Measurements from ENCODE around the gene NF1.
"Not testable (repeated sequence)": the region's sequence is repeated elsewhere in the genome, so short reads cannot be mapped to it uniquely, and the experiment has no call there.

Gene NF1

GRCh38 chr17:31096106-31096436 is 1.3 kb downstream of the NF1 start:
- peak overlapping the region; percentile 92 to 98 for H3K27ac ChIP-seq
- no peak for TF ChIP-seq CTCF (IDR thresholded peaks at IDR 0.05)
- peak overlapping the region; percentile 99 for H3K4me3 ChIP-seq
- DNase-seq (ENCODE audit: low spot score), result no peak

DNA sequence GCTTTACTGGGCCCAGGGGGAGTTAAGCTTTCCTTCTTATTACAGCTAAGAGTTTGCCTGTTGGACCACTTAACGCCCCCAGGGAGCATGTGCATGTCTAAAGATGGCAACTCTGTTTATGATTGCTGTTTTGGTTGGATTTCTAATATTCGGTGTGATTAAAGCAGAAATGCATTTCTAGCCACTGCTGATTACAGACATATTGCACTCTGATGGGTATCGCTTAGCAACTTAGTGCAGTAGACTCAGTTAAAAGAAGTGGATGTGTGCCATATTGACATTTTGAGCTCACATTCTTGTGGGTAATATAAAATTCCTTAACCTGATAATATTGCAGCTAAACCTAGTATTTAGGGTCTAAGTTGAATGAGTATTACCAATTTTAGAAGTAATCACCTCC is 4.2 kb downstream of the NF1 start:
- no peak for DNase-seq (ENCODE audit: low spot score)
- no peak for TF ChIP-seq CTCF (IDR thresholded peaks at IDR 0.05)
- H3K27ac ChIP-seq, result no peak overlapping the region
- H3K4me3 ChIP-seq, result no peak overlapping the region

DNA sequence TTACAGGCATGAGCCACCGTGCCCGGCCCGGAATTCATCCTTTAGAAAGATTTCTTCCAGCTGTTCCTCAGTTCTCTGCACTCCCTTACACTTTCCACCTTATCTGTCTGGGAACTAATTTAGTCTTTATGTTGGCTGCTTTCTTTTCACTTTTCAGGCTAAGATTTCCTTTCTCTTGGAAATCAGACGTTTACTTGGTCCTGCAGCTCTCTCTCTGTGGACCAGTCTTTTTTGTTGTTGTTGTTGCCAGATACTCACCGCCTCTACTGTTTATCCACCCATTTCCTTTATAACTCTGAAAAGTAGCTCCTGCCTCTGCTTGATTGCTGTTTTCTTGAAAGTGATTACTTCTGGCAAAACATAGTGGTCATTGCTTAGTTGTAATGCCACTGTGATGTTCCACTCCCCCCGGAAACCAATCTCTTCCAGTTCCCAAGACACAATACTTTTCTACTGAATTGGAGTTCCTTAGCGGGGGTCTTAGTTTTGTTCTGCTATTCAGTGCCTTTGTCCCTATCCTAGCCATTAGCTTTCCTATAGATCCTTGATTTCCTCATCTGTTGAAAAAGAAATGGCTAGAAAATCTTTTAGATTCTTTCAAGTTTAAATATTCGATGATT is 6.2 kb downstream of the NF1 start:
- no peak for DNase-seq (ENCODE audit: low spot score)
- H3K27ac ChIP-seq, result no peak overlapping the region
- no peak overlapping the region for H3K4me3 ChIP-seq
- TF ChIP-seq CTCF (IDR thresholded peaks at IDR 0.05), result no peak

- TF ChIP-seq CTCF (IDR thresholded peaks at IDR 0.05), result no peak
- no peak for DNase-seq (ENCODE audit: low spot score)
- no peak overlapping the region for H3K4me3 ChIP-seq
- H3K27ac ChIP-seq, result no peak overlapping the region
Observed at GRCh38 chr17:31101943-31102342, 7.2 kb downstream of the NF1 start.

DNA sequence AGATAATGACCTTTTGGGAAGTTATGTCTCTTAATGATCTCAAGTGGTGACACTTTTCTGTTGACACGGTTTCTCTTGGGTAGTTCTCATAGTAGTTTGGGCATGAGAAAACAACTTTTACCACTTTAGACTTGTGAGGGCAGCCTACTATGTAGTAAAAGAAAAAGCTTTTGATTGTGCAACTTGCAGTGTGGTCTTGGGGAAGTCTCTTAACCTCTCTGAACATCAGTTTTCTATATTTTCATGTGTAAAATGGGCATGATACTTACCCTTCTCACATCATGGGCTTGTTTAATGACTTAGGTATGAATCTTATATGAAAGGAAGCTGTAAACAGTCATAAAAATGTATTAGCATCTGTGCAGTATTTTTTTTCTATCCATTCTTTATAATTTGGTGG is 11.2 kb downstream of the NF1 start:
- Histone ChIP-seq H3K27ac (no peak overlapping the region), H3K4me3 (no peak overlapping the region)
- DNase-seq (ENCODE audit: low spot score), result no peak
- TF ChIP-seq CTCF (IDR thresholded peaks at IDR 0.05), result no peak

GRCh38 chr17:31111183-31111582 is 16.4 kb downstream of the NF1 start:
- no peak for TF ChIP-seq CTCF (IDR thresholded peaks at IDR 0.05)
- H3K27ac ChIP-seq, result no peak overlapping the region
- H3K4me3 ChIP-seq, result no peak overlapping the region
- no peak for DNase-seq (ENCODE audit: low spot score)

GRCh38 chr17:31112001-31112661 is 17.4 kb downstream of the NF1 start:
- Histone ChIP-seq H3K4me3 (no peak overlapping the region), H3K27ac (no peak overlapping the region)
- DNase-seq (ENCODE audit: low spot score), result no peak
- no peak for TF ChIP-seq CTCF (IDR thresholded peaks at IDR 0.05)

DNA sequence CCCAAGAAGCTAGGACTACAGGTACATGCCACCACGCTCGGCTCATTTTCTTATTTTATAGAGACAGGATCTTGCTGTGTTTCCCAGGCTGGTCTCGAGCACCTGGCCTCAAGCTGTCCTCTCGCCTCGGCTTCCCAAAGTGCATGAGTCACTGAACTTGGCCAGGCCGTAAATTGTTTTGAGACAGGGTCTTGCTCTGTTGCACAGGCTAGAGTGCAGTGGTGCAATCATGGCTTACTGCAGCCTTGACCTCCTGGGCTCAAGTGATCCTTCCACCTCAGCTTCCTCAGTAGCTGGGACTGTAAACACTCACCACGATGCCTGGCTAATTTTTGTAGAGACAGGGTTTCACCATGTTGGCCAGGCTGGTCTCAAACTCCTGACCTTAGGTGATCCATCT is 18.6 kb downstream of the NF1 start:
- not testable (repeated sequence) for H3K27ac ChIP-seq; H3K4me3 ChIP-seq; DNase-seq (ENCODE audit: low spot score)
